Activated CD8-positive, alpha-beta T cell treated with anti-CD3 and anti-CD28 coated beads for 36 hours (primary cell): Measurements from ENCODE around the gene SLC16A5. TPM values are rescaled to one million over a fixed set of nuclear protein-coding genes. Genes with fewer than 3 reads are reported as not detected.

Source experiments
- ATAC-seq: fragments of 200-7000 bp; cut with Tn5 transposase; one replicate; pipeline ENCODE4 v1.10.0; 2021; ENCODE audit warnings: mild to moderate bottlenecking, moderate library complexity
- CTCF ChIA-PET: fragments of 350-600 bp; sonication (Branson Sonifier 250); formaldehyde crosslinking; loops from one replicate; lab custom pipeline; 2021; ENCODE audit warnings: antibody characterized with exemption; lab: Charles Lee
- POLR2A ChIA-PET: fragments of 350-600 bp; sonication (Branson Sonifier 250); formaldehyde crosslinking; loops from one replicate; lab custom pipeline; 2021; ENCODE audit warnings: antibody characterized with exemption; lab: Charles Lee
- DNase-seq: peaks from one replicate; pipeline ENCODE4 v3.0.0-alpha.2; 2020
- H3K27ac Mint-ChIP-seq: one replicate; pipeline ENCODE4 v1.8.0; 2021; ENCODE audit warnings: mild to moderate bottlenecking, mixed read lengths
- H3K27me3 Mint-ChIP-seq: one replicate; pipeline ENCODE4 v1.8.0; 2021; ENCODE audit warnings: mixed read lengths
- H3K36me3 Mint-ChIP-seq: one replicate; pipeline ENCODE4 v1.8.0; 2021; ENCODE audit warnings: low read depth, mixed read lengths
- H3K4me1 Mint-ChIP-seq: one replicate; pipeline ENCODE4 v1.8.0; 2021; ENCODE audit warnings: low read depth, mixed read lengths
- H3K4me3 Mint-ChIP-seq: one replicate; pipeline ENCODE4 v1.8.0; 2021; ENCODE audit warnings: mild to moderate bottlenecking, moderate library complexity, mixed read lengths
- H3K9me3 Mint-ChIP-seq: one replicate; pipeline ENCODE4 v1.8.0; 2021; ENCODE audit warnings: mixed read lengths
- intact Hi-C: fragments of 100-400 bp; cut with micrococcal nuclease; formaldehyde crosslinking; loops from one replicate; pipeline ENCODE4 v1.10.0; 2022
- total RNA-seq, 2 experiments: library from RNA; stranded (reverse); gene quantifications; one replicate each; pipeline ENCODE4 v1.2.3, GENCODE V29; 2021
- TF ChIP-seq, protein P1 (sequence below): fragments of 200-600 bp; IDR thresholded peaks from one replicate; pipeline ENCODE4 v1.8.0; 2022; ENCODE audit warnings: antibody characterized with exemption, mild to moderate bottlenecking

The SLC16A5 gene
- total RNA-seq, 2 experiments from 2014 or later, result 2.0 to 2.8 TPM

DNA sequence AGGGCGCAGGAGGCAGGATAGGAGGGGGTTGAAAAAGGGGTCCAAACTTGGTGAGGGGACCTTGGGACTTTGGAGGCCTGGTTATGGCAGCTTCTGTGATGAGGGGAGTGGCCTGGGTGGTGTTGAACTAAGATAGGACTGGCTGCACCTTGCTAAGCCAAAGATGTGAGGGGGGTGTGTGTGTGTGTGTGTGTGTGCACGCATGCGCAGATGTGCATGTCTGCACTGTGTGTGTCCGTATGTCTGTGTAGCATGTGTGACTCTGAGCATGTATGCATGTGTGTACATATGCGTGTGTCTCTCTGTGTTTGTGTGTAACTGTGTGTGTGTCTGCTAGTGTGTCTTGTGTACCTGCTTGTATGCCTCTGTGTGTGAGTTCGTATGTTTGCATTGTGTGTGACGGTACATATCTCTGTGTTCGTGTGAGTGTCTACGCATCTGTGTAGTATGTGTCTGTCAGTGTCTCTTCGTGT, 4.1 kb downstream of the SLC16A5 start:
- DNase-seq (no peak), ATAC-seq (no peak)
- ChIA-PET POLR2A (interaction anchor here (1.1 kb wide), 1 partner anchor 79 kb away, joined by 3 read pairs; the partner anchor contains the start of gene MRPL58), CTCF (interaction anchor here (0.6 to 1.5 kb wide), 6 partner anchors 9 to 130 kb away, joined by 3 to 5 read pairs (median 3); no protein-coding TSS in a partner anchor)
- TF ChIP-seq, protein P1, sequence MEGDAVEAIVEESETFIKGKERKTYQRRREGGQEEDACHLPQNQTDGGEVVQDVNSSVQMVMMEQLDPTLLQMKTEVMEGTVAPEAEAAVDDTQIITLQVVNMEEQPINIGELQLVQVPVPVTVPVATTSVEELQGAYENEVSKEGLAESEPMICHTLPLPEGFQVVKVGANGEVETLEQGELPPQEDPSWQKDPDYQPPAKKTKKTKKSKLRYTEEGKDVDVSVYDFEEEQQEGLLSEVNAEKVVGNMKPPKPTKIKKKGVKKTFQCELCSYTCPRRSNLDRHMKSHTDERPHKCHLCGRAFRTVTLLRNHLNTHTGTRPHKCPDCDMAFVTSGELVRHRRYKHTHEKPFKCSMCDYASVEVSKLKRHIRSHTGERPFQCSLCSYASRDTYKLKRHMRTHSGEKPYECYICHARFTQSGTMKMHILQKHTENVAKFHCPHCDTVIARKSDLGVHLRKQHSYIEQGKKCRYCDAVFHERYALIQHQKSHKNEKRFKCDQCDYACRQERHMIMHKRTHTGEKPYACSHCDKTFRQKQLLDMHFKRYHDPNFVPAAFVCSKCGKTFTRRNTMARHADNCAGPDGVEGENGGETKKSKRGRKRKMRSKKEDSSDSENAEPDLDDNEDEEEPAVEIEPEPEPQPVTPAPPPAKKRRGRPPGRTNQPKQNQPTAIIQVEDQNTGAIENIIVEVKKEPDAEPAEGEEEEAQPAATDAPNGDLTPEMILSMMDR, result no peak
- H3K36me3 Mint-ChIP-seq, result no peaks in the 10 kb centered on the region
- intact Hi-C loops, result no loop called here
- no peak overlapping the region for H3K27ac Mint-ChIP-seq
- no peaks in the 10 kb centered on the region for H3K9me3 Mint-ChIP-seq
- H3K27me3 Mint-ChIP-seq, result no peaks in the 10 kb centered on the region
- peaks cover 12% of the 10 kb centered on the region for H3K4me1 Mint-ChIP-seq
- H3K4me3 Mint-ChIP-seq, result no peak overlapping the region

DNA sequence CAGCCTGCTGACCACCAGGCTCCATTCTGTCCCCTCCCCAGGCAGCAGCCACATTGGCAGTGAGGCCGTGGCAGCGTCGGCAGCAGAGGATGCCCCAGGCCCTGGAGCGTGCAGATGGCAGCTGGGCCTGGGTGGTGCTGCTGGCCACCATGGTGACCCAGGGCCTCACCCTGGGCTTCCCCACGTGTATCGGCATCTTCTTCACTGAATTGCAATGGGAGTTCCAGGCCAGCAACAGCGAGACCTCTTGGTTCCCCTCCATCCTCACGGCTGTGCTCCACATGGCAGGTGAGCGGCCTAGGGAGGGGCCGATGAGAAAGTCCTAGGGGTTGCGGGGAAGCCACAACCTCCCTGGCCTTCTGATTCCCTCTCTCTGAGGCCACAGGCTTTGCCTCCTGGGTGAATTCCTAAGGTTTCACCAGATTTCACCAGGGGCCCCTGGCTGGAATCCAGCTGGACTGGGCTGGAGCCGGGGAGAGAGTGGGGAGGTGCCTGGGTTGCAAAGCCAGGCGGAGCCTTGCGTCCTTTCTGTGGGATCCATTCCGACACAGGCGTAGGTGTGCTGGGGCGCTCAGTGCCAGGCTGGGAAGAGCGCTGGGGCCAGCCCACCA, 5.9 kb downstream of the SLC16A5 start:
- H3K27me3 Mint-ChIP-seq, result no peaks in the 10 kb centered on the region
- H3K9me3 Mint-ChIP-seq, result no peaks in the 10 kb centered on the region
- ChIA-PET CTCF (interaction anchor here (4.6 kb wide), 1 partner anchor 13 kb away, joined by 14 read pairs; no protein-coding TSS in a partner anchor), POLR2A (no interaction called here)
- H3K4me1 Mint-ChIP-seq, result peaks cover 9% of the 10 kb centered on the region
- H3K27ac Mint-ChIP-seq, result no peak overlapping the region
- DNase-seq (no peak), ATAC-seq (no peak)
- TF ChIP-seq, protein P1, result no peak
- no peaks in the 10 kb centered on the region for H3K36me3 Mint-ChIP-seq
- H3K4me3 Mint-ChIP-seq, result no peak overlapping the region
- intact Hi-C loops, result no loop called here

DNA sequence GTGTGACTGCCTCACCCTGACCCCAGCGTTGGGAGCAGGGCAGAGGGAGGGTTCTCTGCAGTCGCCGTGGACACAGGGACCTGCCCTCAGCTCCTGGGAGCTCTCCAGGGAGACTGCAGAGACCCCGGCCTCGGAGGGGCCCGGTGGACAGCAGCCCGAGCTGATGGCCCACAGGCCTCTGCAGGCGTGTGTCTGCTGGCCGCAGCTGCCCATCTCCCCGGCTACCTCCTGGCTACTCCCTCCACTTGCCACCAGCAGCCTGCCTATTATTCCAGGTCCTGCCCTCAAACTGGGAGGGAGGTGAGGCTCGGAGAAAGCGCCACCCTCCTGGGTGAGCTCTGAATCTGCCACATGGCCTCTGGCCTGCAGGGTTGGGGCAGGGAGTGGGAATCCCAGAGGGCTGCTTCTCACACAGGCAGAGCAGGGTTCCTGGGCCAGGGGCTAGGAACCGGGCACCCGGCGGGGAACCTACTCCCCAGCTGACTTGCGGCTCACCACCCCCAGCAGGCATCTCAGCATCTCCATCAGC, 7.2 kb downstream of the SLC16A5 start:
- Mint-ChIP-seq H3K27ac (no peak overlapping the region), H3K9me3 (no peaks in the 10 kb centered on the region), H3K4me1 (no peaks in the 10 kb centered on the region), H3K27me3 (no peaks in the 10 kb centered on the region), H3K4me3 (no peak overlapping the region), H3K36me3 (no peaks in the 10 kb centered on the region)
- TF ChIP-seq, protein P1, result no peak
- no peak for ATAC-seq
- POLR2A ChIA-PET, result no interaction called here
- intact Hi-C loops, result no loop called here
- CTCF ChIA-PET, result interaction anchor here (4.6 kb wide), 1 partner anchor 11 kb away, joined by 14 read pairs; no protein-coding TSS in a partner anchor
- no peak for DNase-seq

DNA sequence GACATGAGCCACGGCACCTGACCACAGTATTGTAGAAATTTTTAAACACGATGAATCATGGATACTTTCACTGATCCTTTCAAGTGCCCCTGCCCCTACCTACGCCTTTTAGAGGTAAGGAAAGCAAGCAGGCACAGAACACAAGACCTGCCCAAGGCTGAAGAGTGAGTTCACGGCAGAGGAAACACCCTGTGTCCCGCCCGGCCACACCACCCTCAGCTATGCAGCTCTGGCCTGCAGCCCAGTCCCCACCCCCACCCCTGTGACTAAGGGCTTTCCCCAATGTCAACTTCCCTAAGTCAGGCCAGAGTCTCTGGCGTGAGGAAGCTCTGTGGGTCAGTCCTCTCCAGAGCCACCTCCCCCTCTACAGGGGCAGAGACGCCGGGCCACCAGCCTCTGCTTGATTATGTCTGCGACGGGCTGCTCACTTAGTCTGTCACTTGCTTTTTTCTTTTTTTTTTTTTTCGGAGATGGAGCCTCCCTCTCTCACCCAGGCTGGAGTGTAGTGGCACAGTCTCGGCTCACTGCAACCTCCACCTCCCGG, 8.4 kb downstream of the SLC16A5 start:
- no peak for ATAC-seq
- intact Hi-C loops, result no loop called here
- TF ChIP-seq, protein P1, result no peak
- H3K36me3 Mint-ChIP-seq, result no peaks in the 10 kb centered on the region
- no peak overlapping the region for H3K4me3 Mint-ChIP-seq
- no peaks in the 10 kb centered on the region for H3K4me1 Mint-ChIP-seq
- H3K9me3 Mint-ChIP-seq, result no peaks in the 10 kb centered on the region
- DNase-seq, result no peak
- H3K27ac Mint-ChIP-seq, result no peak overlapping the region
- ChIA-PET POLR2A (no interaction called here), CTCF (interaction anchor here (1.5 to 4.6 kb wide), 2 partner anchors 8 to 10 kb away, joined by 5 to 14 read pairs; no protein-coding TSS in a partner anchor)
- no peaks in the 10 kb centered on the region for H3K27me3 Mint-ChIP-seq

DNA sequence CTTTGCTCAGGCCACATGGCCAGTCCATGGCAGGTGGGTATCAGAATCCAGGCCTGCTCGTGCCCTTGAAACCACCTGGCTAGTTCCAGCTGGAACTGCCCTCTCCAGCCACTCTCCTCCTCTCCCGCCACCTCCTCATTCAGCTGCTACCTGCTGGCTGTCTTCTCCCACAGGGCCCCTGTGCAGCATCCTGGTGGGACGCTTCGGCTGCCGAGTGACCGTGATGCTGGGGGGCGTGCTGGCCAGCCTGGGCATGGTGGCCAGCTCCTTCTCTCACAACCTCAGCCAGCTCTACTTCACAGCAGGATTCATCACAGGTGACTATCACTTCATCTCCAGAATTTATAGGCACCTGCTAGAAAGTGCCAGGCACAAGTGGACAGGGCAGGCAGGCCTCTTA, 10.1 kb downstream of the SLC16A5 start:
- intact Hi-C loops, result no loop called here
- ChIA-PET POLR2A (interaction anchor here (0.9 kb wide), 1 partner anchor 9 kb away, joined by 3 read pairs; no protein-coding TSS in a partner anchor), CTCF (interaction anchor here (0.7 to 1.8 kb wide), 3 partner anchors 9 to 16 kb away, joined by 3 to 6 read pairs (median 3); no protein-coding TSS in a partner anchor)
- Mint-ChIP-seq H3K4me1 (no peaks in the 10 kb centered on the region), H3K9me3 (no peaks in the 10 kb centered on the region), H3K27ac (no peak overlapping the region), H3K4me3 (no peak overlapping the region), H3K36me3 (no peaks in the 10 kb centered on the region), H3K27me3 (no peaks in the 10 kb centered on the region)
- ATAC-seq (no peak), DNase-seq (no peak)
- TF ChIP-seq, protein P1, result no peak
